ENCODE data around the gene DCTD.

DNA sequence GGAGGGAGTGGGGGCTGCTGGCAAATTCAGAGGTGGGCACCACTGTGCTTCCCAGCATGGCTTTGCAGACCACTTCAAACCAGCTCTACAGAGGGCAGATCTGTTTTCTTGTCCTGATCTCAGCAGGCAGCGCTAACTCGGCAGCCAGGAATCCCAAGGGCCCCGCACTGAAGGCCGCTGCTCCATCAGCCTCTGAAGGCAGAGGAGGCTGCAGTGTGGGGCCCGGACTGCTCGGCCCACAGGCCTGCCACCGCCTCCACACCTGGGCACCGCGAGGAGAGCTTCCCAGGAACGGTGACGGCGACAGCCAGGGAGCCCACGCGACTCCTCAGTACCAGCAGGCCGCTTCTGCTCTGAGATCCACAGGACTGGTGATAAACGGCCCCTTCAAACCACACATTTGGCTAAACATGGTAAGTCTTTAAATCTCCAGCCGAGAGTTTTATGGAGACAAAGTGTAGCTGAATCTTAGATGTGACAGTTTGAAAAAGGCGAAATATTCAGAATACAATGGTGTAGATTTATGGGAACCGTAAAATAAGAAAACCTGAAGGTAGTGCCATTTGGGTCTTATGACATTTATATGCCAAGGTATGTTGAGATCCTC is 23.6 kb downstream of the DCTD start:
- no peak for TF ChIP-seq ZNF24 (IDR thresholded peaks at IDR 0.05)
- TF ChIP-seq KLF5 (IDR thresholded peaks at IDR 0.05; ENCODE audit: partially characterized antibody) = no peak
- no peak for TF ChIP-seq POLR2A (IDR thresholded peaks at IDR 0.05; ENCODE audit: low read depth, low read length)
- no peak for TF ChIP-seq POLR2AphosphoS5 (IDR thresholded peaks at IDR 0.05; ENCODE audit: low read length)
- no peak for TF ChIP-seq EZH2 (IDR thresholded peaks at IDR 0.05; ENCODE audit: borderline replicate concordance, control insufficient read depth, low read depth, low read length)
- no peak for TF ChIP-seq NFYA (IDR thresholded peaks at IDR 0.05; ENCODE audit: borderline replicate concordance, low read depth, low read length)
- TF ChIP-seq, protein P1, sequence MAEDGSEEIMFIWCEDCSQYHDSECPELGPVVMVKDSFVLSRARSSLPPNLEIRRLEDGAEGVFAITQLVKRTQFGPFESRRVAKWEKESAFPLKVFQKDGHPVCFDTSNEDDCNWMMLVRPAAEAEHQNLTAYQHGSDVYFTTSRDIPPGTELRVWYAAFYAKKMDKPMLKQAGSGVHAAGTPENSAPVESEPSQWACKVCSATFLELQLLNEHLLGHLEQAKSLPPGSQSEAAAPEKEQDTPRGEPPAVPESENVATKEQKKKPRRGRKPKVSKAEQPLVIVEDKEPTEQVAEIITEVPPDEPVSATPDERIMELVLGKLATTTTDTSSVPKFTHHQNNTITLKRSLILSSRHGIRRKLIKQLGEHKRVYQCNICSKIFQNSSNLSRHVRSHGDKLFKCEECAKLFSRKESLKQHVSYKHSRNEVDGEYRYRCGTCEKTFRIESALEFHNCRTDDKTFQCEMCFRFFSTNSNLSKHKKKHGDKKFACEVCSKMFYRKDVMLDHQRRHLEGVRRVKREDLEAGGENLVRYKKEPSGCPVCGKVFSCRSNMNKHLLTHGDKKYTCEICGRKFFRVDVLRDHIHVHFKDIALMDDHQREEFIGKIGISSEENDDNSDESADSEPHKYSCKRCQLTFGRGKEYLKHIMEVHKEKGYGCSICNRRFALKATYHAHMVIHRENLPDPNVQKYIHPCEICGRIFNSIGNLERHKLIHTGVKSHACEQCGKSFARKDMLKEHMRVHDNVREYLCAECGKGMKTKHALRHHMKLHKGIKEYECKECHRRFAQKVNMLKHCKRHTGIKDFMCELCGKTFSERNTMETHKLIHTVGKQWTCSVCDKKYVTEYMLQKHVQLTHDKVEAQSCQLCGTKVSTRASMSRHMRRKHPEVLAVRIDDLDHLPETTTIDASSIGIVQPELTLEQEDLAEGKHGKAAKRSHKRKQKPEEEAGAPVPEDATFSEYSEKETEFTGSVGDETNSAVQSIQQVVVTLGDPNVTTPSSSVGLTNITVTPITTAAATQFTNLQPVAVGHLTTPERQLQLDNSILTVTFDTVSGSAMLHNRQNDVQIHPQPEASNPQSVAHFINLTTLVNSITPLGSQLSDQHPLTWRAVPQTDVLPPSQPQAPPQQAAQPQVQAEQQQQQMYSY (CRISPR knock-in tag; IDR thresholded peaks at IDR 0.05) = no peak
- TF ChIP-seq CBFB (IDR thresholded peaks at IDR 0.05; ENCODE audit: low read depth) = no peak
- no peak for TF ChIP-seq FOXM1 (IDR thresholded peaks at IDR 0.05; ENCODE audit: low read depth, low read length)
- no peak for TF ChIP-seq EP300 (IDR thresholded peaks at IDR 0.05; ENCODE audit: borderline replicate concordance in 1 of 2, control insufficient read depth in 1 of 2, low read depth in 2 of 2, low read length in 2 of 2)
- TF ChIP-seq CHD2 (IDR thresholded peaks at IDR 0.05; ENCODE audit: borderline replicate concordance, low read depth, low read length) = no peak
- TF ChIP-seq ASH2L (IDR thresholded peaks at IDR 0.05; ENCODE audit: borderline replicate concordance, low read depth) = no peak
- no peak for TF ChIP-seq DPF2 (IDR thresholded peaks at IDR 0.05)
- TF ChIP-seq, protein P2, sequence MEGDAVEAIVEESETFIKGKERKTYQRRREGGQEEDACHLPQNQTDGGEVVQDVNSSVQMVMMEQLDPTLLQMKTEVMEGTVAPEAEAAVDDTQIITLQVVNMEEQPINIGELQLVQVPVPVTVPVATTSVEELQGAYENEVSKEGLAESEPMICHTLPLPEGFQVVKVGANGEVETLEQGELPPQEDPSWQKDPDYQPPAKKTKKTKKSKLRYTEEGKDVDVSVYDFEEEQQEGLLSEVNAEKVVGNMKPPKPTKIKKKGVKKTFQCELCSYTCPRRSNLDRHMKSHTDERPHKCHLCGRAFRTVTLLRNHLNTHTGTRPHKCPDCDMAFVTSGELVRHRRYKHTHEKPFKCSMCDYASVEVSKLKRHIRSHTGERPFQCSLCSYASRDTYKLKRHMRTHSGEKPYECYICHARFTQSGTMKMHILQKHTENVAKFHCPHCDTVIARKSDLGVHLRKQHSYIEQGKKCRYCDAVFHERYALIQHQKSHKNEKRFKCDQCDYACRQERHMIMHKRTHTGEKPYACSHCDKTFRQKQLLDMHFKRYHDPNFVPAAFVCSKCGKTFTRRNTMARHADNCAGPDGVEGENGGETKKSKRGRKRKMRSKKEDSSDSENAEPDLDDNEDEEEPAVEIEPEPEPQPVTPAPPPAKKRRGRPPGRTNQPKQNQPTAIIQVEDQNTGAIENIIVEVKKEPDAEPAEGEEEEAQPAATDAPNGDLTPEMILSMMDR (IDR thresholded peaks at IDR 0.05 in 2 of 3, conservative IDR thresholded peaks at IDR 0.05 in 1 of 3; ENCODE audit: control insufficient read depth in 2 of 3, extremely low read depth in 1 of 3, insufficient read depth in 1 of 3, low read depth in 3 of 3, low read length in 3 of 3) = no peak
